ENCODE data around the gene AHCYL2.

AHCYL2 gene

DNA sequence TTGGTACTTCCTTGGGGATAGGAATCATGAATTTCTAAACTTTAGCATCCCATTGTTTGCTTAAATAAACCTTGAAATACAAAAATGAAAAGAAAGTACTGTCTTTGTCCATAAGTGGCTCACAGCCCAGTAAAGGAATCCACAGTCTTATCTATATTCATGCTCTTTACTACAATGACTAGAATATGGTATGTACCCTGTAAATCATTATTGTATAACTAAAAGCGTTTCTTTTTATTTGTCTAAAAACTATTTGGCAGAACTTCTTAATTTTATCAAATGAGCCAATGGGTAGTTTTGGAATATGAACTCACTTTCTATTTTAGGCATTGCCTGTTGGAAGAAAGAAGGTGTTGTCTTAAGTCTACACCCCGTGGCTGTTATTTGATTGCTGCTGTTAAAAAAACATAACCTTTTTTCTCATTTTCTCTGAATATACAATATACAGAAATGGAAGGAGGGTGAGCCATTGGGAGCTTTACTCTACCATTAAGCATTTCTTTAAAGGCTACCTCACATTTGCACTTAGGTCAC lies 197.0 kb downstream of the AHCYL2 start:
- ChIA-PET POLR2A (no interaction called here), CTCF (interaction anchor here (0.7 to 1.5 kb wide), 3 partner anchors 11 to 54 kb away, joined by 3 read pairs; no protein-coding TSS in a partner anchor)
- DNase-seq (ENCODE audit: low read depth, low spot score) = no peak
- TF ChIP-seq, protein P1, sequence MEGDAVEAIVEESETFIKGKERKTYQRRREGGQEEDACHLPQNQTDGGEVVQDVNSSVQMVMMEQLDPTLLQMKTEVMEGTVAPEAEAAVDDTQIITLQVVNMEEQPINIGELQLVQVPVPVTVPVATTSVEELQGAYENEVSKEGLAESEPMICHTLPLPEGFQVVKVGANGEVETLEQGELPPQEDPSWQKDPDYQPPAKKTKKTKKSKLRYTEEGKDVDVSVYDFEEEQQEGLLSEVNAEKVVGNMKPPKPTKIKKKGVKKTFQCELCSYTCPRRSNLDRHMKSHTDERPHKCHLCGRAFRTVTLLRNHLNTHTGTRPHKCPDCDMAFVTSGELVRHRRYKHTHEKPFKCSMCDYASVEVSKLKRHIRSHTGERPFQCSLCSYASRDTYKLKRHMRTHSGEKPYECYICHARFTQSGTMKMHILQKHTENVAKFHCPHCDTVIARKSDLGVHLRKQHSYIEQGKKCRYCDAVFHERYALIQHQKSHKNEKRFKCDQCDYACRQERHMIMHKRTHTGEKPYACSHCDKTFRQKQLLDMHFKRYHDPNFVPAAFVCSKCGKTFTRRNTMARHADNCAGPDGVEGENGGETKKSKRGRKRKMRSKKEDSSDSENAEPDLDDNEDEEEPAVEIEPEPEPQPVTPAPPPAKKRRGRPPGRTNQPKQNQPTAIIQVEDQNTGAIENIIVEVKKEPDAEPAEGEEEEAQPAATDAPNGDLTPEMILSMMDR (IDR thresholded peaks at IDR 0.05; ENCODE audit: insufficient read depth, low read length, missing control alignments) = no peak
- H3K4me3 ChIP-seq (ENCODE audit: low read depth, low read length) = no peak overlapping the region

- ChIA-PET POLR2A (no interaction called here), CTCF (interaction anchor here (0.7 to 3.9 kb wide), 4 partner anchors 11 to 55 kb away, joined by 3 to 18 read pairs (median 6); partner anchors contain the start of gene STRIP2)
- TF ChIP-seq, protein P1 (IDR thresholded peaks at IDR 0.05; ENCODE audit: insufficient read depth, low read length, missing control alignments) = no peak
- DNase-seq (ENCODE audit: low read depth, low spot score) = no peak
- no peak overlapping the region for H3K4me3 ChIP-seq (ENCODE audit: low read depth, low read length)
Observed at GRCh38 chr7:129422727-129423126, 197.9 kb downstream of the AHCYL2 start.

- TF ChIP-seq, protein P1 (IDR thresholded peaks at IDR 0.05; ENCODE audit: insufficient read depth, low read length, missing control alignments) = no peak
- POLR2A ChIA-PET = no interaction called here
- DNase-seq (ENCODE audit: low read depth, low spot score) = no peak
- no peak overlapping the region for H3K4me3 ChIP-seq (ENCODE audit: low read depth, low read length)
- CTCF ChIA-PET = interaction anchor here (0.7 to 3.9 kb wide), 4 partner anchors 10 to 56 kb away, joined by 3 to 18 read pairs (median 6); partner anchors contain the start of gene STRIP2
Observed at GRCh38 chr7:129423700-129424410, 199.0 kb downstream of the AHCYL2 start.

GRCh38 chr7:129426482-129426881 lies 201.7 kb downstream of the AHCYL2 start:
- DNase-seq (ENCODE audit: low read depth, low spot score) = no peak
- ChIA-PET CTCF (interaction anchor here (1.4 to 3.9 kb wide), 2 partner anchors 14 to 58 kb away, joined by 4 to 18 read pairs; no protein-coding TSS in a partner anchor), POLR2A (no interaction called here)
- H3K4me3 ChIP-seq (ENCODE audit: low read depth, low read length) = no peak overlapping the region
- TF ChIP-seq, protein P1 (IDR thresholded peaks at IDR 0.05; ENCODE audit: insufficient read depth, low read length, missing control alignments) = no peak

- ChIA-PET POLR2A (no interaction called here), CTCF (no interaction called here)
- DNase-seq (ENCODE audit: low read depth, low spot score) = no peak
- TF ChIP-seq, protein P1 (IDR thresholded peaks at IDR 0.05; ENCODE audit: insufficient read depth, low read length, missing control alignments) = no peak
- H3K4me3 ChIP-seq (ENCODE audit: low read depth, low read length) = no peak overlapping the region
Observed at GRCh38 chr7:129427526-129428045, 202.8 kb downstream of the AHCYL2 start.

Measured in AG04449 (cell line).